ENCODE data around the gene NOTCH1.
A peak's percentile ranks its signal among the peaks of the same experiment; 100 is the strongest.

NOTCH1 gene

DNA sequence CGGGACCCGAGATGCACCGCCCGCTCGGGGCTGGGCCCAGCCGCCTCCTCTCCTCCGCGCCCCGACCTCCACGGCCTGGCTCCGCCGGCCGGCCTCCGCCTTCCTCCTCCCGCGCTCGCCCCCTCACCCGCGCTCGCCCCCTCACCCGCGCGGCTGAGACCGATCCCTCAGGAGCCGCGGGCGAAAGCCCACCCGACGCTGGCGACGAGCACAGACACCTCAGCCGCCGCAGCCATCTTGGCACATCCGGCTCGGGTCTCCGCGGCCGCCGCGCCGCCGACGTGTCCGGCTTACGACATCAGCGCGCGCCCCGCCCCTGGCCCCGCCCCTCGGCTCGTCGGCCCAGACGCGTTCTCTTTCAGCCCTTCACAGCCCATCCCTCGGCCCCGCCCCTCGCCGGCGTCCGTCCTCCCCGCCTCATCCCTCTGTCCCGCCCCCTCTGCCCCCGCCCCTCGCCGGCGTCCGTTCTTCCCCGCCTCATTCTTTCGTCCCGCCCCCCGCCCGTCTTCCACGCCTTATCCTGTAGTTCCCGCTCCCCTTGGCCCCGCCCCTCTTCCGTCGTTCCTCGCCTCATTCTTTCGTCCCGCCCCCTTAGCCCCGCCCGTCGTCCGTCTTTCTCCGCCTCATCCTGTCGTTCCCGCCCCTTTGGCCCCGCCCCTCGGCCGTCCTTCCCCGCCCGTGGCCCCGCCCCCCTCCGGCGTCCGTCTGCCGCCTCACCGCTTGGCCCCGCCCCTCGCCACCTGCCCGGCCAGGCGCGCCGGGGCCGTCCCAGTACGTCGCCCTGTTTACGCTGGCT, 62.9 kb downstream of the NOTCH1 start, which contains the start of gene SEC16A:
Gene SEC16A, minus strand, starts transcription at position 248 of the 796 bp plus-strand sequence. CDS start 5,425 bp downstream, outside the sequence.
- H3K27ac ChIP-seq, result peak within 1 kb of the TSS; percentile 100
- TF ChIP-seq, protein P1, sequence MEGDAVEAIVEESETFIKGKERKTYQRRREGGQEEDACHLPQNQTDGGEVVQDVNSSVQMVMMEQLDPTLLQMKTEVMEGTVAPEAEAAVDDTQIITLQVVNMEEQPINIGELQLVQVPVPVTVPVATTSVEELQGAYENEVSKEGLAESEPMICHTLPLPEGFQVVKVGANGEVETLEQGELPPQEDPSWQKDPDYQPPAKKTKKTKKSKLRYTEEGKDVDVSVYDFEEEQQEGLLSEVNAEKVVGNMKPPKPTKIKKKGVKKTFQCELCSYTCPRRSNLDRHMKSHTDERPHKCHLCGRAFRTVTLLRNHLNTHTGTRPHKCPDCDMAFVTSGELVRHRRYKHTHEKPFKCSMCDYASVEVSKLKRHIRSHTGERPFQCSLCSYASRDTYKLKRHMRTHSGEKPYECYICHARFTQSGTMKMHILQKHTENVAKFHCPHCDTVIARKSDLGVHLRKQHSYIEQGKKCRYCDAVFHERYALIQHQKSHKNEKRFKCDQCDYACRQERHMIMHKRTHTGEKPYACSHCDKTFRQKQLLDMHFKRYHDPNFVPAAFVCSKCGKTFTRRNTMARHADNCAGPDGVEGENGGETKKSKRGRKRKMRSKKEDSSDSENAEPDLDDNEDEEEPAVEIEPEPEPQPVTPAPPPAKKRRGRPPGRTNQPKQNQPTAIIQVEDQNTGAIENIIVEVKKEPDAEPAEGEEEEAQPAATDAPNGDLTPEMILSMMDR (conservative IDR thresholded peaks at IDR 0.05), result no peak

DNA sequence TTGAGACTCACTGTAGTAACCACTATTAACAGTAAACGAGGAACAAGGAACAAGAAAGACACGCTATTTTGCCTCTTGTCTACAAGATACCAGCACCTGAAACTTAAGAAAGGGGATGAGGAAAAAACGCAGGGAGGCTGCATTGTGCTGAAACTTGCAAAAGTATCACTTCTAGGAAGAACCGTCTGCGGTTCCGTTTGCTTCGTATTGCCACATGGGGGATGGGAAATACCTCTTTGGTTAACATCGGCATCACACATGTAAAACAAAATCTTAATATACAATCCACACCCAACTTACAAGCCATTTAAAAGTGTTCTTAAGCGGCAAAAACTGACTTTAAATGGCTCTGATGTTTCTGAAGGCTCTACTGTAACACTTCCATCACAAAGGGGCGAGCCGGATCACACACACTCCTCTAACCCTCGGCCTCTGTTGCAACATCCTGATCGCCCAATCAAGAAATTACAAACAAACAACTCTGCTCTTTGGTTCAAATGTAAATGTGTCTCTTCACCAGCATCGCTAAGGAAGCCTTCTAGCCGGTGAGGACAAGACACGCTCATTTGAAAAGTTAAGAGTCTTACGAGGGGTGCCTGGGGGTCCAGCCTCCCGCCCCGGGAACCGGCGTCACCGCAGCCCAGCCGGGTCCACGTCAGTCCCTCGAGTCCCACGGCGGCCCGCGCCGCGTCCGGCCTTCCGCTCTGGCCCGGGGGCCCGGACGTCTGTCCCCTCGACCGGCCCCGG, 63.6 kb downstream of the NOTCH1 start:
- H3K27ac ChIP-seq, result peak overlapping the region; percentile 100

DNA sequence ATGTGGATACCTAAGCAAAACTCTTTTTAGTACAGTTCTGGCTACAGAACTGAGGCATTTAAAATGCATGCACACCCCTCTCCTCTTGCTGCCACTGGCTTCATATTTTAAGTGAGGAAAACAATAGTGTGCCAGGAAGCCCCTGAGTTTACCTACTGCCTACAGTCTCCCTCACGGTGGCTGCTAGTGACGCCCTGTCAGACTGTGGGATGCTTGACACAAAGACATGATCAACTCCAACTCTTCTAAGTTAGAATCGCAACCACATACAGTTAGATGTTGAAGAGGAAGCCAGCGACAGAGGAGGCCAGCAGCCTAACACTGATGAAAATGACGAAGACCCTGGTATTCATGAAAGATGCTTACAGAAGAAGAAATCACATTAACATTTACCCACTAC, 64.3 kb downstream of the NOTCH1 start:
- TF ChIP-seq, protein P1 (conservative IDR thresholded peaks at IDR 0.05), result no peak
- H3K27ac ChIP-seq, result peak overlapping the region; percentile 100

More for the DNA sequence above, 63.6 kb downstream of the NOTCH1 start:
- TF ChIP-seq, protein P1 (conservative IDR thresholded peaks at IDR 0.05), result no peak

DNA sequence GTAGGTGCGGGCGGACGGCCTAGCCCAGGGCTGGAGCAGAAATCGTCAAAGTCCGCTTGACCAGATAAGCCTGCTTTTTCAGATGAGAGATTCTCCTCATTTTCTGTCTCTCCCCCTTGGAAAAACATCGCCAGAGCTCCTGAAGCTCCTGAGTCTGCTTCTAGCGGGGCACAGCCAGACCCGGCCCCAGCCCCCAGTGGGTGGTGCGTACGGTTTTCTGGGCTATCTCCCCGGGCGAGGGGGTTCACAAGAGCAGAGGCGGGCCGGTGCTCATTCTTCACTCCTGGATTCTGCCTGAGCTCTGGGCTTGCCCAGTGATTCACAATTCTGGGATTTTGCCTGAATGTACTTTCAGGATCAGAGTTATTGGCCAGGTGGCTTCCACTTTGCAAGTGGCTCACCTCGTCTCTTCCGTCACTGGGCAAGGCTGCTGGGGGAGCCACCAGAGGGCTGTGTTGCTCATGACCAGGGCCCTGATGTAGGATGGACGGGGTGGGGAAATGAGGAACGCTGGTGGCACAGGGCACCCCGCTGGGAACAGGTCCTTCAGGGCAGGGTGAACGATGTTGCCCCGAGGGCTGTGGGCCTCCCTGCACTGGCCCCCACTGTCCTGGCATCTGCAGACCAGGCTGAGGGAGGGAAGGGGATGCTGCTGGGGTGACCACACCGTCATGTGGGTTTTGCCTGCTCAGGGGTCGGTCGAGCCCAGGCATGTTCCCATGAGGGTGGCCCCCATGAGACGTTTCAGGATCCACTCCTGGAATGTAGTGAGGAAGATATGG, 69.3 kb downstream of the NOTCH1 start:
- no peak overlapping the region; the same call in 1 of the 2 replicates for H3K27ac ChIP-seq
- TF ChIP-seq, protein P1 (conservative IDR thresholded peaks at IDR 0.05), result no peak

DNA sequence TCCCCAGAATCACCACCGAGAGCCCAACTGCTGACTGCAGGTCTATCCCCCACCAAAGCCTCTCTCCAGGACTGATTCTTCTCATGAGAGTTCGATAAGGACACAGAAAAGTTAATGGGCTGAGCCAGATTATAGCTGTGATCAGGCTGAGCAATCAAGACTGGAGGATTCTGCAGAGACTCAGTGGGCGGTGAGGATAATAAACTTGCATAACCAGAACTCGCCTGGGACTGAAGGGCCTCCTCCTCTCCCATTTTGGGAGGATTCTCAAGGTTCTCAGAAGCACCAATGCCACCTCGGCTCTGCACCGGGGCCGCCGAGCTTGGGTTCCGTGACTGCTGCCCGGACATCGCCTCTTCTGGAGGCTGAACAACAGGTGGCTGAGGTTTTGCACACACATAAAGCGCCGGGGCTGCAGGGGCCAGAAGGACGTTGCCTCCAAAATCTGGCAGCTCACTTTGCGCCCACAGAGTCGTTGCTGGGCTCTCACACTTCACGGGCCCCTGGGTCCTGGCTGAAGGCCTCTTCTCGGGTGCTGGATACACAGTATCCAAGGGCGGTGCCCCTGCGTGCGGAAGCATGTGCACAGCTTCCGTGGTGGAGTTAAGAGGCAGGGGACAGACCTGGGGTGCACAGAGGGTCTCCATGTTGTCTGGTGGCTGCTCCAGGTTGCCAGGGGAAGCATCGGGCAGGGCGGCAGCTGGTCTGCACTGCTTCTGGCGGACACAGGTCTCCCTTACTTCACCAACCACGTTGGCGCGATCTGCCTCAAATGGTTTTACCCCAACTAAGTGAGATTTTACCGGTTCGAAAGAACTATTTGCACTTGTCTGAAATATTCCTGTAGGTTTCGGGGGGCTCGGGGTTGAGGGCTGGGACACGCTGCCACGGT, 70.6 kb downstream of the NOTCH1 start:
- TF ChIP-seq, protein P1 (conservative IDR thresholded peaks at IDR 0.05), result no peak
- H3K27ac ChIP-seq, result no peak overlapping the region

DNA sequence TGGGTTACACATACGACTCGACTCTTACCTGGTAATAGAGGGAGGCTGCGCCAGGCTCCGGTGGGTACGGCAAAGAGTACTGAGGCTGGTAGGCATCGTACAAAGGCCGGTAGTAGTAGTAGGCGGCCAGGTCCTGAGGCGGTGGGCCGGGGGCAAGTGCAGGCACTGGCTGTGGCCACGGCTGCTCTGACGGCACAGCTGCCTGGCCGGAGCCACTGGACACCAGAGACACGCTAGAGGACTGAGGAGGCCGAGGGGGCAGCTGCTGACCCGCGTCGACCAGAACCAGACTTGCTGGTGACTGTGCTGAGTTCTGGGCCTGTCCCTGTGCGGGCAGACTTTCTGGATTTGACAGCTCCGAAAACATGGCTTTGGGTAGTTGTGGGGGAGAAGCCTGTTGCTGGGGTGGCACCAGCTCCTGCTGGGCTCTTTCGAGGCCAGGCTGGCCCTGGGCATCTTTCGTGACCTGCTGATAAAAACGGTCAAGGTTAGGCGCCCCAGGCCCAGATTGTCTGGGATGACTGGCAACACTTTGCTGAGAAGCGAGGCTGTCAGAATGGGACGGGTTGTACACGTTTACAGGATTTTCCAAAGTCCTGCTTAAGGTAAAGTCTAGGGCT, 71.7 kb downstream of the NOTCH1 start:
- H3K27ac ChIP-seq, result no peak overlapping the region
- TF ChIP-seq, protein P1 (conservative IDR thresholded peaks at IDR 0.05), result no peak

Measured in VCaP (cell line).